Adrenal gland (tissue), 12 donors: ENCODE data around the gene SLIT3. TPM values are rescaled to one million over a fixed set of nuclear protein-coding genes. Genes with fewer than 3 reads are reported as not detected.

Experiments used
- DNase-seq, 7 donors: peaks; one replicate each; pipeline ENCODE4 v3.0.0-alpha.2; 2019 to 2020
- H3K27ac ChIP-seq, 5 donors: fragments of 200-600 bp; sonication (generic) in 4 of 5; 1 replicate in 3 of 5; 2 replicates in 2 of 5; pipeline versions ENCODE4 v1.5.1 to v1.8.0; 2016 to 2020; ENCODE audit warnings: mild to moderate bottlenecking in 1 of 5
- H3K27me3 ChIP-seq: fragments of 200-600 bp; 2 replicates; pipeline ENCODE4 v1.8.0; 2021
- H3K36me3 ChIP-seq, 2 donors: fragments of 200-600 bp; replicated peaks in 1 of 2; 1 replicate in 1 of 2; 2 replicates in 1 of 2; pipeline versions ENCODE4 v1.5.1 to v1.8.0; 2018 to 2022
- H3K4me1 ChIP-seq, 2 donors: fragments of 200-600 bp; replicated peaks in 1 of 2; 1 replicate in 1 of 2; 2 replicates in 1 of 2; pipeline versions ENCODE4 v1.5.1 to v1.8.0; 2018 to 2021
- H3K4me3 ChIP-seq, 4 donors: fragments of 200-600 bp; sonication (generic) in 3 of 4; one replicate each; pipeline ENCODE4 v1.5.1; 2016 to 2018
- H3K9me3 ChIP-seq, 3 donors: fragments of 200-600 bp; sonication (generic) in 1 of 3; replicated peaks in 1 of 3; 1 replicate in 2 of 3; 2 replicates in 1 of 3; pipeline versions ENCODE4 v1.5.1 to v1.8.0; 2016 to 2021
- CTCF ChIP-seq, 6 experiments: fragments of 450-650 bp in 4 of 6; fragments of 200-600 bp in 2 of 6; sonication (generic) in 1 of 6; IDR thresholded peaks; 1 replicate in 5 of 6; 2 replicates in 1 of 6; pipeline versions ENCODE4 v1.5.1 to v1.8.0; 2016 to 2021; ENCODE audit warnings: antibody characterized with exemption in 6 of 6, mild to moderate bottlenecking in 2 of 6, moderate library complexity in 1 of 6
- POLR2A ChIP-seq, 2 donors: fragments of 450-650 bp; IDR thresholded peaks; one replicate each; pipeline ENCODE4 v1.6.1; 2017; ENCODE audit warnings: antibody characterized with exemption in 2 of 2, mild to moderate bottlenecking in 2 of 2, moderate library complexity in 1 of 2
- WGBS, 4 donors: extraction: QIAGEN DNeasy Blood & Tissue Kit in 2 of 4; methylation state at CpG; one replicate each; pipeline versions ENCODE4 v1.1.5 to v1.1.7; 2013 to 2017; 5-methylcytosine and 5-hydroxymethylcytosine counted together
- intact Hi-C, 2 donors: fragments of 100-400 bp; cut with DNase I; formaldehyde crosslinking; loops; one replicate each; pipeline versions ENCODE4 v1.14.1 to v1.15.0; 2022 to 2023
- polyA plus RNA-seq, 3 donors: library from polyadenylated mRNA; stranded (reverse); fragments of 200-250 nt in 2 of 3; fragments of 350-450 nt in 1 of 3; fragmentation: Illumina TruSeq in 1 of 3; extraction: RNeasy Lipid Tissue Mini Kit (QIAGEN cat#74804) in 1 of 3; gene quantifications; one replicate each; pipeline ENCODE4 v1.2.3, GENCODE V29; 2013 to 2014
- total RNA-seq, 9 donors: library from RNA; depleted of rRNA in 4 of 9; stranded (reverse); fragments of >200 nt in 4 of 9; fragments of 120-200 nt in 1 of 9; fragmentation: NEBNext Ultra II Directional in 1 of 9; extraction: Animal tissue kit (Norgen Biotek cat#: 25700) in 1 of 9; gene quantifications; one replicate each; pipeline versions ENCODE4 v1.1.0 to v1.2.4, GENCODE V29; 2013 to 2023
- donor health status: healthy with polysubstance abuse.
- donor health status: Bipolar disorder and iron deficiency.
- donor health status: DM: yes; HTN: yes; CAD: no.
- donor health status: DM: no; HTN: no; CAD: no.
- donor health status: DM: no; HTN: no; CAD: no.
- donor health status: DM: yes; HTN: yes; CAD: no.

Gene SLIT3
- total and polyA plus RNA-seq, 12 donors, result 10.0 to 94.1 (median 32.8) TPM

GRCh38 chr5:169099801-169100734 lies 200.9 kb downstream of the SLIT3 start:
- no peaks in the 10 kb centered on the region for H3K9me3 ChIP-seq
- no peak for TF ChIP-seq POLR2A (IDR thresholded peaks at IDR 0.05)
- TF ChIP-seq CTCF (IDR thresholded peaks at IDR 0.05), result no peak
- 62 to 69% (median 66%) methylated on average over 10 of the region's 10 CpGs for WGBS, 4 donors
- H3K4me1 ChIP-seq, result no peaks in the 10 kb centered on the region
- no peak overlapping the region for H3K4me3 ChIP-seq
- intact Hi-C loops, result no loop called here
- H3K36me3 ChIP-seq, result no peaks in the 10 kb centered on the region
- peak overlapping the region in 2 of 5 donors; percentile 16 to 47 for H3K27ac ChIP-seq
- DNase-seq, result peak in 1 of 7 donors; percentile 89
- H3K27me3 ChIP-seq, result no peaks in the 10 kb centered on the region

- no peaks in the 10 kb centered on the region for H3K27me3 ChIP-seq
These were observed 202.4 kb downstream of the SLIT3 start for GRCh38 chr5:169098331-169099121.

GRCh38 chr5:169097374-169098326 lies 203.3 kb downstream of the SLIT3 start:
- H3K4me3 ChIP-seq, result no peak overlapping the region
- TF ChIP-seq CTCF (IDR thresholded peaks at IDR 0.05) (no peak), POLR2A (IDR thresholded peaks at IDR 0.05) (no peak)
- no peaks in the 10 kb centered on the region for H3K4me1 ChIP-seq
- H3K36me3 ChIP-seq, result no peaks in the 10 kb centered on the region
- H3K9me3 ChIP-seq, result no peaks in the 10 kb centered on the region
- WGBS, 4 donors, result 69 to 77% (median 73%) methylated on average over 10 of the region's 10 CpGs
- H3K27me3 ChIP-seq, result no peaks in the 10 kb centered on the region
- intact Hi-C loops, result no loop called here
- peak overlapping the region in 1 of 5 donors; percentile 34 for H3K27ac ChIP-seq
- DNase-seq, result no peak

More at GRCh38 chr5:169098331-169099121, 202.4 kb downstream of the SLIT3 start:
- Histone ChIP-seq H3K36me3 (no peaks in the 10 kb centered on the region), H3K4me1 (no peaks in the 10 kb centered on the region), H3K27ac (peak overlapping the region in 1 of 5 donors; percentile 47), H3K9me3 (no peaks in the 10 kb centered on the region), H3K4me3 (no peak overlapping the region)
- intact Hi-C loops, result no loop called here
- no peak for DNase-seq
- 83 to 88% (median 84%) methylated on average over 12 of the region's 12 CpGs for WGBS, 4 donors
- TF ChIP-seq CTCF (IDR thresholded peaks at IDR 0.05) (no peak), POLR2A (IDR thresholded peaks at IDR 0.05) (no peak)
